ENCODE data around the gene MAGI3.

- TF ChIP-seq CTCF (IDR thresholded peaks at IDR 0.05) (no peak), POLR2AphosphoS5 (IDR thresholded peaks at IDR 0.05) (no peak)
These were observed 291.5 kb downstream of the MAGI3 start for GRCh38 chr1:113681596-113682337.
